Measurements from ENCODE around the gene ENOX2.
"Not testable (repeated sequence)": the region's sequence is repeated elsewhere in the genome, so short reads cannot be mapped to it uniquely, and the experiment has no call there.

Gene ENOX2

GRCh38 chrX:130828641-130829040, 74.4 kb downstream of the ENOX2 start:
- H3K36me3 ChIP-seq (ENCODE audit: insufficient read depth, low read length): no peaks in the 10 kb centered on the region
- H3K79me2 ChIP-seq (ENCODE audit: insufficient read depth, low read length): no peaks in the 10 kb centered on the region
- no peak overlapping the region for H3K27ac ChIP-seq (ENCODE audit: low read length)
- DNase-seq (no peak), ATAC-seq (ENCODE audit: insufficient read depth, low read depth) (no peak)
- no peak overlapping the region for H3K4me2 ChIP-seq (ENCODE audit: insufficient read depth, low read length)
- no peaks in the 10 kb centered on the region for H3K4me1 ChIP-seq (ENCODE audit: insufficient read depth, low read length)
- H3K27me3 ChIP-seq (ENCODE audit: insufficient read depth, low read length, poor library complexity): no peaks in the 10 kb centered on the region
- no peak overlapping the region for H2AFZ ChIP-seq (ENCODE audit: low read depth, low read length)
- H3K9me3 ChIP-seq (ENCODE audit: insufficient read depth, low read length, severe bottlenecking): no peaks in the 10 kb centered on the region
- no peaks in the 10 kb centered on the region for H4K20me1 ChIP-seq (ENCODE audit: insufficient read depth, low read length)
- no peak for TF ChIP-seq EZH2 (IDR thresholded peaks at IDR 0.05; ENCODE audit: borderline replicate concordance, low read depth, low read length, severe bottlenecking)
- no peak for TF ChIP-seq CTCF (IDR thresholded peaks at IDR 0.05; ENCODE audit: borderline replicate concordance, extremely low read depth, low read length, poor library complexity, severe bottlenecking)
- no peak overlapping the region for H3K4me3 ChIP-seq (ENCODE audit: low read depth in 1 of 2, low read length in 2 of 2)
- no peak overlapping the region for H3K9ac ChIP-seq (ENCODE audit: low read depth, low read length)

- H3K4me3 ChIP-seq (ENCODE audit: low read depth in 1 of 2, low read length in 2 of 2): no peak overlapping the region
- H3K36me3 ChIP-seq (ENCODE audit: insufficient read depth, low read length): no peaks in the 10 kb centered on the region
- DNase-seq: no peak
Measured at GRCh38 chrX:130827648-130828047, 75.4 kb downstream of the ENOX2 start.

GRCh38 chrX:130826249-130826648, 76.8 kb downstream of the ENOX2 start:
- H4K20me1 ChIP-seq (ENCODE audit: insufficient read depth, low read length): no peaks in the 10 kb centered on the region
- TF ChIP-seq CTCF (IDR thresholded peaks at IDR 0.05; ENCODE audit: borderline replicate concordance, extremely low read depth, low read length, poor library complexity, severe bottlenecking): no peak
- TF ChIP-seq EZH2 (IDR thresholded peaks at IDR 0.05; ENCODE audit: borderline replicate concordance, low read depth, low read length, severe bottlenecking): no peak

More at GRCh38 chrX:130827648-130828047, 75.4 kb downstream of the ENOX2 start:
- Histone ChIP-seq H2AFZ (ENCODE audit: low read depth, low read length) (no peak overlapping the region), H3K27me3 (ENCODE audit: insufficient read depth, low read length, poor library complexity) (no peaks in the 10 kb centered on the region), H3K79me2 (ENCODE audit: insufficient read depth, low read length) (no peaks in the 10 kb centered on the region), H3K4me2 (ENCODE audit: insufficient read depth, low read length) (no peak overlapping the region), H3K9ac (ENCODE audit: low read depth, low read length) (no peak overlapping the region), H3K27ac (ENCODE audit: low read length) (no peak overlapping the region), H3K9me3 (ENCODE audit: insufficient read depth, low read length, severe bottlenecking) (no peaks in the 10 kb centered on the region), H4K20me1 (ENCODE audit: insufficient read depth, low read length) (no peaks in the 10 kb centered on the region), H3K4me1 (ENCODE audit: insufficient read depth, low read length) (no peaks in the 10 kb centered on the region)
- no peak for ATAC-seq (ENCODE audit: insufficient read depth, low read depth)
- TF ChIP-seq CTCF (IDR thresholded peaks at IDR 0.05; ENCODE audit: borderline replicate concordance, extremely low read depth, low read length, poor library complexity, severe bottlenecking): no peak
- no peak for TF ChIP-seq EZH2 (IDR thresholded peaks at IDR 0.05; ENCODE audit: borderline replicate concordance, low read depth, low read length, severe bottlenecking)

GRCh38 chrX:130825525-130825924, 77.5 kb downstream of the ENOX2 start:
- Histone ChIP-seq H3K4me2 (ENCODE audit: insufficient read depth, low read length) (no peak overlapping the region), H2AFZ (ENCODE audit: low read depth, low read length) (no peak overlapping the region), H3K4me3 (ENCODE audit: low read depth in 1 of 2, low read length in 2 of 2) (no peak overlapping the region), H3K27me3 (ENCODE audit: insufficient read depth, low read length, poor library complexity) (no peaks in the 10 kb centered on the region), H3K79me2 (ENCODE audit: insufficient read depth, low read length) (no peaks in the 10 kb centered on the region), H3K9me3 (ENCODE audit: insufficient read depth, low read length, severe bottlenecking) (no peaks in the 10 kb centered on the region), H3K27ac (ENCODE audit: low read length) (no peak overlapping the region), H3K4me1 (ENCODE audit: insufficient read depth, low read length) (no peaks in the 10 kb centered on the region), H3K9ac (ENCODE audit: low read depth, low read length) (no peak overlapping the region), H3K36me3 (ENCODE audit: insufficient read depth, low read length) (no peaks in the 10 kb centered on the region), H4K20me1 (ENCODE audit: insufficient read depth, low read length) (no peaks in the 10 kb centered on the region)
- no peak for ATAC-seq (ENCODE audit: insufficient read depth, low read depth)
- DNase-seq: no peak
- TF ChIP-seq CTCF (IDR thresholded peaks at IDR 0.05; ENCODE audit: borderline replicate concordance, extremely low read depth, low read length, poor library complexity, severe bottlenecking) (no peak), EZH2 (IDR thresholded peaks at IDR 0.05; ENCODE audit: borderline replicate concordance, low read depth, low read length, severe bottlenecking) (no peak)

More at GRCh38 chrX:130826249-130826648, 76.8 kb downstream of the ENOX2 start:
- Histone ChIP-seq H3K4me2 (ENCODE audit: insufficient read depth, low read length) (no peak overlapping the region), H3K27ac (ENCODE audit: low read length) (no peak overlapping the region), H3K4me1 (ENCODE audit: insufficient read depth, low read length) (no peaks in the 10 kb centered on the region), H3K9me3 (ENCODE audit: insufficient read depth, low read length, severe bottlenecking) (no peaks in the 10 kb centered on the region), H3K79me2 (ENCODE audit: insufficient read depth, low read length) (no peaks in the 10 kb centered on the region), H3K9ac (ENCODE audit: low read depth, low read length) (no peak overlapping the region), H3K27me3 (ENCODE audit: insufficient read depth, low read length, poor library complexity) (no peaks in the 10 kb centered on the region), H2AFZ (ENCODE audit: low read depth, low read length) (no peak overlapping the region), H3K36me3 (ENCODE audit: insufficient read depth, low read length) (no peaks in the 10 kb centered on the region), H3K4me3 (ENCODE audit: low read depth in 1 of 2, low read length in 2 of 2) (no peak overlapping the region)
- no peak for ATAC-seq (ENCODE audit: insufficient read depth, low read depth)
- DNase-seq: no peak

GRCh38 chrX:130819367-130819766, 83.6 kb downstream of the ENOX2 start:
- not testable (repeated sequence) for H3K79me2 ChIP-seq (ENCODE audit: insufficient read depth, low read length); H3K4me2 ChIP-seq (ENCODE audit: insufficient read depth, low read length); H4K20me1 ChIP-seq (ENCODE audit: insufficient read depth, low read length); H3K4me1 ChIP-seq (ENCODE audit: insufficient read depth, low read length); H3K4me3 ChIP-seq (ENCODE audit: low read depth in 1 of 2, low read length in 2 of 2); H3K36me3 ChIP-seq (ENCODE audit: insufficient read depth, low read length); H3K9ac ChIP-seq (ENCODE audit: low read depth, low read length); DNase-seq; H3K9me3 ChIP-seq (ENCODE audit: insufficient read depth, low read length, severe bottlenecking); ATAC-seq (ENCODE audit: insufficient read depth, low read depth); H2AFZ ChIP-seq (ENCODE audit: low read depth, low read length); H3K27me3 ChIP-seq (ENCODE audit: insufficient read depth, low read length, poor library complexity); H3K27ac ChIP-seq (ENCODE audit: low read length)

Data from DND-41 (cell line).